AG09309 (cell line): ENCODE data around the gene GHSR.

ENCODE experiments used
- DNase-seq: peaks from one replicate; pipeline ENCODE4 v3.0.0-alpha.2; 2010; ENCODE audit warnings: low read depth
- H3K4me3 ChIP-seq: 2 replicates; pipeline ENCODE4 v1.5.1; 2011; ENCODE audit warnings: mild to moderate bottlenecking, low read depth, low read length, moderate library complexity; ENCODE audit not compliant: control insufficient read depth
- CTCF ChIP-seq: IDR thresholded peaks from 2 replicates; pipeline ENCODE4 v1.5.1; 2011; ENCODE audit warnings: mild to moderate bottlenecking, low read depth, low read length, inconsistent platforms; ENCODE audit not compliant: insufficient read depth, control insufficient read depth; ENCODE audit errors: missing control alignments

Gene GHSR

GRCh38 chr3:172456404-172456803, 8.1 kb upstream of the GHSR start:
- TF ChIP-seq CTCF: no peak
- no peak for DNase-seq
- H3K4me3 ChIP-seq: no peak overlapping the region

- no peak overlapping the region for H3K4me3 ChIP-seq
- no peak for DNase-seq
- TF ChIP-seq CTCF: no peak
Measured at GRCh38 chr3:172454180-172454579, 5.9 kb upstream of the GHSR start.

- no peak for TF ChIP-seq CTCF
- no peak for DNase-seq
- H3K4me3 ChIP-seq: no peak overlapping the region
Measured at GRCh38 chr3:172449466-172450149, 1.4 kb upstream of the GHSR start.

GRCh38 chr3:172448661-172449465, 607 bp upstream of the GHSR start:
- no peak for DNase-seq
- H3K4me3 ChIP-seq: no peak overlapping the region
- no peak for TF ChIP-seq CTCF

GRCh38 chr3:172446198-172446597, 2.1 kb downstream of the GHSR start:
- no peak for TF ChIP-seq CTCF
- no peak for DNase-seq
- H3K4me3 ChIP-seq: no peak overlapping the region

- H3K4me3 ChIP-seq: no peak overlapping the region
- no peak for TF ChIP-seq CTCF
- no peak for DNase-seq
Measured at GRCh38 chr3:172444821-172445220, 3.4 kb downstream of the GHSR start.
